Gastroesophageal sphincter (tissue), 4 donors: ENCODE results near the gene TRPV3. TPM values are rescaled to one million over a fixed set of nuclear protein-coding genes. Genes with fewer than 3 reads are reported as not detected.

Experiments
- ATAC-seq: fragments of 150-250 bp; one replicate; pipeline ENCODE4 v1.9.1; 2016; ENCODE audit warnings: mild to moderate bottlenecking, moderate library complexity
- H3K27ac ChIP-seq, 4 donors: fragments of 200-600 bp; sonication (generic) in 3 of 4; 1 replicate in 3 of 4; 2 replicates in 1 of 4; pipeline ENCODE4 v1.5.1; 2016 to 2019
- H3K27me3 ChIP-seq: fragments of 200-600 bp; sonication (generic); one replicate; pipeline ENCODE4 v1.5.1; 2019
- H3K36me3 ChIP-seq, 2 donors: fragments of 200-600 bp; sonication (generic); one replicate each; pipeline ENCODE4 v1.5.1; 2019; ENCODE audit warnings: control low read depth in 1 of 2
- H3K4me1 ChIP-seq, 3 donors: fragments of 200-600 bp; sonication (generic); 1 replicate in 2 of 3; 2 replicates in 1 of 3; pipeline ENCODE4 v1.5.1; 2016 to 2019; ENCODE audit warnings: control low read depth in 2 of 3
- H3K4me3 ChIP-seq, 2 donors: fragments of 200-600 bp; sonication (generic); one replicate each; pipeline ENCODE4 v1.5.1; 2019; ENCODE audit warnings: mild to moderate bottlenecking in 1 of 2, moderate library complexity in 1 of 2
- H3K9me3 ChIP-seq, 3 donors: fragments of 200-600 bp; sonication (generic); one replicate each; pipeline ENCODE4 v1.5.1; 2017 to 2019; ENCODE audit warnings: control low read depth in 2 of 3
- CTCF ChIP-seq, 4 experiments: fragments of 200-600 bp in 2 of 4; fragments of 450-650 bp in 2 of 4; sonication (generic) in 1 of 4; IDR thresholded peaks; one replicate each; pipeline ENCODE4 v1.5.1; 2017 to 2019; ENCODE audit warnings: antibody characterized with exemption in 4 of 4, mild to moderate bottlenecking in 2 of 4, moderate library complexity in 2 of 4
- EP300 ChIP-seq: sonication (generic); formaldehyde crosslinking; IDR thresholded peaks from one replicate; pipeline ENCODE4 v1.6.1; 2017; ENCODE audit warnings: antibody characterized with exemption, mild to moderate bottlenecking
- POLR2A ChIP-seq, 2 donors: fragments of 450-650 bp; IDR thresholded peaks; one replicate each; pipeline ENCODE4 v1.6.1; 2017; ENCODE audit warnings: antibody characterized with exemption in 2 of 2, mild to moderate bottlenecking in 2 of 2, moderate library complexity in 1 of 2
- POLR2AphosphoS5 ChIP-seq: sonication (generic); formaldehyde crosslinking; IDR thresholded peaks from one replicate; pipeline ENCODE4 v1.6.1; 2017; ENCODE audit warnings: antibody characterized with exemption
- WGBS, 2 donors: methylation state at CpG; one replicate each; pipeline ENCODE4 v1.1.5; 2018; ENCODE audit warnings: low coverage in 1 of 2; 5-methylcytosine and 5-hydroxymethylcytosine counted together
- total RNA-seq, 4 donors: library from RNA; depleted of rRNA; stranded (reverse); fragments of >200 nt; gene quantifications; one replicate each; pipeline ENCODE4 v1.1.0, GENCODE V29; 2016

Gene TRPV3
- total RNA-seq, result under 1 TPM; 0.31 to 0.82 (median 0.70) TPM

DNA sequence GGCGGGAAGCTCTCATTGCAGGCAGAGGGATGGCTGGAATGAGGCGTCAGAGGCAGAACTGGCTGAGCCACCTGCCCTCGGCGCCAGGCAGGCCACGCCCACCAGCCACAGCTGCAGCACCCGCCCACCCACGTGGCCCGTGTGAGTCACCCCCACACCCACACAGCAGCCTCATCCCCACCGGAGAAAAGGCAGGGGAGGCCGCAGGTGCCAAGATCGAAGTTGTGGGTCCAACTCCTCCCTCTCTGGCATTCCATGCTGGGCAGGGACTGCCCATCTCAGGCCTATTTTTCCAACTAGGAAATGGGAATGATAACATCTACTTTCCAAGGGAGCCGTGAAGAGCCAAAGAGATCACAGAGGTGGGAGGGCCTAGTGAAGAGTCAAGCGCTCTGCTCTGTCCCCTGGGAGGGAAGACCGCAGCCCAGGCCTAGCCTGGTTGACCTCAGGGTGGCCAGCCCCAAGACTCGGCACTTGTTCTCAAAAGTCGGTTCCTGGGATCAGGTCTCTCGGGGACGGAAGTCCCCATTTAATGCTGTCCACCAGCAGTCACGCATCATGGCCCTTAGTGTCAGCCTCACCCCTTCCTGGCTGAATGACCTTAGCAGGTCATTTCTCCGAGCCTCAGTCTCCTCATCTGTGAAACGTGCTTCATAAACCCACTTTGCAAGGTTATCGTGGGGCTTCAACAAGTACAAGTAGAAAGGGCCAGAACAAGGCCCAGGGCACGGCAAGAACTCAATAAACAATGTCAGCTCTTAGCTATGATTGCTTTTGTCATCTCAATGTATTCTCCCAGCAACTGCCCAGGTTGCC lies at the start of gene TRPV3:
Gene TRPV3 (minus strand): TSS at position 45 of the 816 bp plus-strand sequence. CDS start 2,962 bp downstream, outside the sequence.
- Histone ChIP-seq H3K27ac (peak within 1 kb of the TSS in 2 of 4 donors; percentile 31 to 47), H3K27me3 (peaks cover 57% of the 10 kb centered on the region), H3K9me3 (no peaks in the 10 kb centered on the region), H3K4me1 (peaks cover 0 to 10% (median 0%) of the 10 kb centered on the region in 3 donors), H3K4me3 (peak within 1 kb of the TSS in 1 of 2 donors; percentile 8), H3K36me3 (no peaks in the 10 kb centered on the region)
- peak; percentile 75 for ATAC-seq
- TF ChIP-seq CTCF (IDR thresholded peaks at IDR 0.05), result no peak
- TF ChIP-seq POLR2AphosphoS5, result no peak
- TF ChIP-seq POLR2A (IDR thresholded peaks at IDR 0.05), result no peak
- TF ChIP-seq EP300, result no peak
- 48 to 65% methylated on average over 2 to 8 of the region's 23 CpGs for WGBS, 2 donors

DNA sequence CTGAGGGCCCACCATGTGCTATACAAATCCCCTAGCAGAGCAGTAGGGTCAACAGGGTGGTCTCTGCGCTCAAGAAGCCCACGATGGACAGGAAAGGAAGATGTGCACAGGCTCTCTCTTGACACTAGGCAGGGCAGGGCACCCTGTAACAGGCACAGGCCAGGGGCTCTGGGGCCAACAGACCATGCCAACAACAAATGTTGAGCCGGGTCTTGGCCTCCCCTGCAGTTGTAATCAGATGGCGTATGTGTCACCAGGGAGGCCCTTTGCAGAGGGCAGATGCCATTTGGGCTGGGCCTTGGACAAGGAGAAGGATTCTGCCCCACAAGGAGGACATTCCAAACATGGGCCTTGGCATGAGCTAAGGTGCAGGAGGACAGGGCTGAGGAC lies 46.3 kb upstream of the TRPV3 start:
- no peaks in the 10 kb centered on the region for H3K9me3 ChIP-seq
- no peaks in the 10 kb centered on the region for H3K27me3 ChIP-seq
- WGBS, 2 donors, result 90% methylated on average over 3 of the region's 4 CpGs; no CpG with 5 or more reads in 1 of the 2 donors
- H3K4me3 ChIP-seq, result no peak overlapping the region
- no peaks in the 10 kb centered on the region for H3K4me1 ChIP-seq
- peaks cover 0 to 39% of the 10 kb centered on the region in 2 donors for H3K36me3 ChIP-seq
- H3K27ac ChIP-seq, result no peak overlapping the region
- TF ChIP-seq EP300, result no peak
- TF ChIP-seq POLR2AphosphoS5, result no peak
- no peak for TF ChIP-seq CTCF (IDR thresholded peaks at IDR 0.05)
- TF ChIP-seq POLR2A (IDR thresholded peaks at IDR 0.05), result no peak
- peak; percentile 13 for ATAC-seq

DNA sequence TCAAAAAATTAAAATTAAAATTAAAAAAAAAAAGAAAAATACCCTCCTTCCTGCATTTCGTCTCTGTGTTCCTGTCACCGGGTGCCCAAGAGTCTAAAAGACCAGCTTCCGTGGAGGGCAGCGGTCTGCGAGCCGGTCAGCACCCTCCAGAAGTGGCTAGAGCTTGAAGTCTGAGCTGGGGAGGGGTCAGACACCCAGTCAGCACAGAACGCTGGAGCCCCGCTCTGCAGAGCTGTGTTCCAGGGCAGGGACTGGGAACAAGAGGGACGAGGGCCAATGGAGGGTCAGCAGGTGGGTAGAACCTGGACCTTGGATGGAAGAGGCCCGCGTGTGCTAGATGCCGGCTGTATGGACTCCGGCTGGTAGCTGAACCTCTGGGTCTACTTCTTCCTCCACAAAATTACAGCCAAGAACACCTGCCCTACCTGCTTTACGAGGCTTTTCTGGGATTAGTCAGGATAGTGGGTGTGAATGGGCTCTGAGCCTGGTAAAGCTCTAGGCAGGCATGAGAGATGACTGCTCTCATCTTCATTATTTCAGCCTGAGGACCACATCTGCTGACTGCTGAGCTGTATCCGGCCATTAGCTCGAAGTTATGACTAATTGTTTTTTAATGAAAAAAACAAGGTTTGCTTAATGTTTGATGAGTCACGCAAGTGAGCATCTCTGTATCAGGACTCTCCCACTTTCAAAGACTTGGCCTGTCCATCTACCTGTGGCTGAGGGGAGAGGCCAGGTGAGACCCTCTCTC lies 45.7 kb upstream of the TRPV3 start:
- Histone ChIP-seq H3K4me3 (no peak overlapping the region), H3K4me1 (no peaks in the 10 kb centered on the region), H3K9me3 (no peaks in the 10 kb centered on the region), H3K27me3 (no peaks in the 10 kb centered on the region), H3K36me3 (peaks cover 0 to 34% of the 10 kb centered on the region in 2 donors), H3K27ac (no peak overlapping the region)
- WGBS, 2 donors, result 87 to 98% methylated on average over 8 to 10 of the region's 17 CpGs
- no peak for TF ChIP-seq CTCF (IDR thresholded peaks at IDR 0.05)
- no peak for TF ChIP-seq POLR2AphosphoS5
- TF ChIP-seq POLR2A (IDR thresholded peaks at IDR 0.05), result no peak
- no peak for TF ChIP-seq EP300
- ATAC-seq, result peak; percentile 46

GRCh38 chr17:3602499-3602898 lies 44.9 kb upstream of the TRPV3 start:
- ATAC-seq, result no peak
- no peak for TF ChIP-seq POLR2A (IDR thresholded peaks at IDR 0.05)
- peak in 3 of 4 experiments; percentile 18 to 40 (median 21) for TF ChIP-seq CTCF (IDR thresholded peaks at IDR 0.05)
- TF ChIP-seq EP300, result no peak

More at GRCh38 chr17:3602499-3602898, 44.9 kb upstream of the TRPV3 start:
- no peaks in the 10 kb centered on the region for H3K27me3 ChIP-seq
- H3K27ac ChIP-seq, result no peak overlapping the region
- H3K9me3 ChIP-seq, result no peaks in the 10 kb centered on the region
- no peak overlapping the region for H3K4me3 ChIP-seq
- H3K36me3 ChIP-seq, result peaks cover 0 to 26% of the 10 kb centered on the region in 2 donors
- 40% methylated on average over 1 of the region's 16 CpGs; no CpG with 5 or more reads in 1 of the 2 donors for WGBS, 2 donors
- no peaks in the 10 kb centered on the region for H3K4me1 ChIP-seq
